ENCODE results near the gene VAV3. TPM values are rescaled to one million over a fixed set of nuclear protein-coding genes. Genes with fewer than 3 reads are reported as not detected.

Gene VAV3
- polyA plus RNA-seq, 1 experiment, result not detected

DNA sequence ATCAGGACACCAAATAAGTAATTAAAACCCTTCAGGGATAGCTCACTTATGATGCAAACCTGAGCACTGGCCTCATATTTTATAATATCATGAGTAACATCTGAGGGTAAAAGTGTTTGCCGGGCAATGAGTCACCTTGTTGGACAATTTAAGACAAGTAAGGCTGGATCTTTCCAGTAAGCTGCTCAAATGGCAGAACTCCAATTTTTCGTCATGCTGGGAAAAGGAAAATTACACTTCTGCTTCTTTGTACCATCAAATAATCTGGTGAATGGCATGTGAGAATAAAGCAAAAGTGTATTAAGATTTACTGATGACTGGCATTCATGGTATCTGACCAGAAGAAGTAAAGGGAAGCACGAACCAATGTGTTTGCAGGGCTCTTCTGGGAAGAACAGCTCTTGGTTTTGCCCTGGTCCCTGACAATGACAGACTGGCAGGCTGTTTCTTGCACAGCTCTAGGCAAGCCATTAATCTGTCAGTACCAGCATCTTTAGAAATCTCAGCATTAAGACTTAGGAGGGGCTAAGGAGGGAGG is 392.2 kb downstream of the VAV3 start:
- peaks cover 2% of the 10 kb centered on the region for H3K27me3 ChIP-seq (ENCODE audit: control insufficient read depth, insufficient read depth, low read length)
- H3K4me3 ChIP-seq (ENCODE audit: low read depth, low read length), result no peak overlapping the region
- H3K36me3 ChIP-seq (ENCODE audit: control insufficient read depth, insufficient read depth, low read length), result no peaks in the 10 kb centered on the region
- TF ChIP-seq CTCF (IDR thresholded peaks at IDR 0.05; ENCODE audit: insufficient read depth, low read depth, low read length), result no peak
- CTCF ChIA-PET, result interaction anchor here (0.6 kb wide), 1 partner anchor 24 kb away, joined by 3 read pairs; no protein-coding TSS in a partner anchor
- peak; percentile 26 for DNase-seq (ENCODE audit: low read depth)
- POLR2A ChIA-PET, result no interaction called here

DNA sequence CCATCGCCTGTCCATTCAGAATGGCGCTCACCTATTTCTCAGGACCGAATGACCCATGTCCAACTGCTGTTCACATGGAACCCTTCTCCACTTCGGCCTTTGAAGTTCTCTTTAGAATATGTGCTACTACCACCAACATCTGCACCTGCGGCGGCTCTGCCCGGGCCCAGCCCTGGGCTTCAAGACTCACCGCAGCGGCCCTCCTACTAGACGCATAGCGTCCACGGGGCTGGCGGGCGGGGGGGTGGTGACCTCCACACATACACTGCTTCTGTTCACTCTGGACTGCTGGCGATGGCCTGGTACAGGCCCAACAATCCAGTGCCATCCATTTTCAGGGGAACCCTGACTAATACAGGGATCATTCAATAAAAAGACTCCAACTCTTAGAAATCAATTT is 394.2 kb downstream of the VAV3 start:
- no peak for TF ChIP-seq CTCF (IDR thresholded peaks at IDR 0.05; ENCODE audit: insufficient read depth, low read depth, low read length)
- POLR2A ChIA-PET, result no interaction called here
- CTCF ChIA-PET, result no interaction called here
- H3K27me3 ChIP-seq (ENCODE audit: control insufficient read depth, insufficient read depth, low read length), result peaks cover 2% of the 10 kb centered on the region; the same call in 1 of the 2 replicates
- no peaks in the 10 kb centered on the region for H3K36me3 ChIP-seq (ENCODE audit: control insufficient read depth, insufficient read depth, low read length)
- no peak for DNase-seq (ENCODE audit: low read depth)
- no peak overlapping the region for H3K4me3 ChIP-seq (ENCODE audit: low read depth, low read length)

- TF ChIP-seq CTCF (IDR thresholded peaks at IDR 0.05; ENCODE audit: insufficient read depth, low read depth, low read length), result no peak
- DNase-seq (ENCODE audit: low read depth), result no peak
- Histone ChIP-seq H3K4me3 (ENCODE audit: low read depth, low read length) (no peak overlapping the region), H3K36me3 (ENCODE audit: control insufficient read depth, insufficient read depth, low read length) (no peaks in the 10 kb centered on the region), H3K27me3 (ENCODE audit: control insufficient read depth, insufficient read depth, low read length) (no peaks in the 10 kb centered on the region)
- CTCF ChIA-PET, result no interaction called here
- POLR2A ChIA-PET, result no interaction called here
Observed at GRCh38 chr1:107563441-107563840, 401.5 kb downstream of the VAV3 start.

GRCh38 chr1:107559881-107560280 is 405.1 kb downstream of the VAV3 start:
- POLR2A ChIA-PET, result no interaction called here

DNA sequence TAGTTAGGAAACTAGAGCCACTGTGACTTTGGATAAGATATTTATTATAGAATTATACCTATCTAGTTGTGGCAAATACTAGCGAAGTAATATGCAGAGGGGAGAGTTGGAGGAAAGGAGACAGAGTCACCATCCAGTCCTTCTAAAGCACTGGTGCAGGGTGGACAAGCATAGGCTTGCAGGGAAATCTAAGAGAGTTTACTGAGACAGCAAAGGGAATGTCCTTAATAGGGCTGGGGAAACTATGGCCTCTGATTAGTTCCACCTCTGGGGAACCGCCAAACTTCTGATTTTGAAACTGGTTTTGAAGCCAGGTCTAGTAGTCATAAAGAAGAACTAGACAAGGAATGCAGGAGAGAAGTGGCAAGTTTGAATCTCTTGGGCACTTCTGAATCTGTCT is 407.9 kb downstream of the VAV3 start:
- Histone ChIP-seq H3K4me3 (ENCODE audit: low read depth, low read length) (no peak overlapping the region), H3K36me3 (ENCODE audit: control insufficient read depth, insufficient read depth, low read length) (no peaks in the 10 kb centered on the region), H3K27me3 (ENCODE audit: control insufficient read depth, insufficient read depth, low read length) (no peaks in the 10 kb centered on the region; the same call in 1 of the 2 replicates)
- ChIA-PET CTCF (no interaction called here), POLR2A (no interaction called here)
- no peak for TF ChIP-seq CTCF (IDR thresholded peaks at IDR 0.05; ENCODE audit: insufficient read depth, low read depth, low read length)
- DNase-seq (ENCODE audit: low read depth), result no peak

More at GRCh38 chr1:107559881-107560280, 405.1 kb downstream of the VAV3 start:
- DNase-seq (ENCODE audit: low read depth), result no peak
- no peaks in the 10 kb centered on the region for H3K36me3 ChIP-seq (ENCODE audit: control insufficient read depth, insufficient read depth, low read length)
- CTCF ChIA-PET, result no interaction called here
- no peaks in the 10 kb centered on the region; the same call in 1 of the 2 replicates for H3K27me3 ChIP-seq (ENCODE audit: control insufficient read depth, insufficient read depth, low read length)
- no peak for TF ChIP-seq CTCF (IDR thresholded peaks at IDR 0.05; ENCODE audit: insufficient read depth, low read depth, low read length)
- H3K4me3 ChIP-seq (ENCODE audit: low read depth, low read length), result no peak overlapping the region

Measured in BJ (cell line).